Fibroblast of skin of right quadriceps (primary cell): ENCODE results near the gene RHD.
A peak's percentile ranks its signal among the peaks of the same experiment; 100 is the strongest.
"Not testable (repeated sequence)": the region's sequence is repeated elsewhere in the genome, so short reads cannot be mapped to it uniquely, and the experiment has no call there.

Source experiments
- DNase-seq: peaks from one replicate; pipeline ENCODE4 v3.0.0-alpha.2; 2013

RHD gene

GRCh38 chr1:25272238-25272637, at the start of gene RHD:
Gene RHD, plus strand, starts transcription at chr1:25272509. Its CDS starts 39 bp downstream, at chr1:25272548.
- DNase-seq: not testable (repeated sequence)

GRCh38 chr1:25222606-25223005, 49.7 kb upstream of the RHD start:
- DNase-seq: no peak

- DNase-seq: peak; percentile 26
Measured at GRCh38 chr1:25223471-25223870, 48.8 kb upstream of the RHD start.

GRCh38 chr1:25232027-25232865, 40.1 kb upstream of the RHD start, which contains the start of gene SYF2:
Gene SYF2, minus strand, starts transcription at chr1:25232502. Its CDS starts 35 bp downstream, at chr1:25232467.
- DNase-seq: peak; percentile 94

DNA sequence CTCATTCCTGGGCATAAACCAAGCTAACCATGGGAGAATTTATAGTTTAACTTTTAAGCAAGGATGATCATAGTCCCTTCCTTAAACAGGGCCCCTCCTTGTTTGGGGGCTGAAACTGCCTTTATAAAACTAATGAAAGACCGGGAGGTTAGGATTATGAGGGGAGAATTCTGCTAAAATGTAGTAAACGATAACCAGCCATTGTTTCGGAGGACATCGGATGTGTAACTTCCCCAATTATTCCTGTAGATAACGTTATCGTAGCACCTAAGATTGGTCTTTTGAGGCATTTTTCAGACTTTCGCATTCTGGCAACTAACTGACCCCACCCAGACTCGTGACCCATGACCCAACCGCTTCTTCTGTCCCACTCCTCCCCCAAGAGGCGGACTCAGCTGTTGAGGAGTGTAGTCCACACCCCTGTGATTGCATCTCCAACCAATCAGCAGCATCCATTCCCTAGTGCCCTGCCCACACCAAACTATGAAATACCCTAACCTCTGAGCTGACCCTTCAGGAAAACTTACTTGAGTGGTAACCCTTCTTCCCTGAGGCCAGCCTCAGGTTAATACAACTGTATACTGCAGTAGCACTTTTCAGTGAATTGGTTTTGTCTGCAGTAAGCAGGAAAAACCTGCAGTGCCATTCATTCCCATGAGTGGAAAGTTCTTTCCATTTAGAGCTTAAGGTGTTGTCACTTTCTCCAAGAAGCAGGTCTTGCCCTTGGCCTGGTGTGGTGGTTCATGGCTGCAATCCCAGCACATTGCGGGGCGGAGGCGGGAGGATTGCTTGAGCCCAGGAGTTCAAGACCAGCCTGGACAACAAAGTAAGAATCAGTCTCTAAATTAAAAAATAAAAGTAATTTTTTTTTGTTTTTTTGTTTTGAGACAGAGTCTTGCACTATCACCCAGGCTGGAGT, 39.2 kb upstream of the RHD start:
- DNase-seq: peak; percentile 81

DNA sequence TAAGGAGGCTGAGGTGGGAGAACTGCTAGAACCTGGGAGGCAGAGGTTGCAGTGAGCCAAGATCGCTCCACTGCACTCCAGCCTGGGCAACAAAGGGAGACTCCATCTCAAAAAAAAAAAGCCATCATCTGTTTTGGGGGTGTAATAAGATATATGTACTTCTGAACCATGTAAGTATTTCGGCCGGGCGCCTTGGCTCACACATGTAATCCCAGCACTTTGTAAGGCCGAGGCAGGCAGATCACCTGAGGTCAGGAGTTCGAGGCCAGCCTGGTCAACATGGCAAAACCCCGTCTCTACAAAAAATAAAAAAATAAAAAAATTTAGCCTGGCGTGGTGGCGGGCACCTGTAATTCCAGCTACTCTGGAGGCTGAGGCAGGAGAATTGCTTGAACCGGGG, 36.9 kb upstream of the RHD start:
- not testable (repeated sequence) for DNase-seq

GRCh38 chr1:25236261-25236660, 36.0 kb upstream of the RHD start:
- DNase-seq: not testable (repeated sequence)

DNA sequence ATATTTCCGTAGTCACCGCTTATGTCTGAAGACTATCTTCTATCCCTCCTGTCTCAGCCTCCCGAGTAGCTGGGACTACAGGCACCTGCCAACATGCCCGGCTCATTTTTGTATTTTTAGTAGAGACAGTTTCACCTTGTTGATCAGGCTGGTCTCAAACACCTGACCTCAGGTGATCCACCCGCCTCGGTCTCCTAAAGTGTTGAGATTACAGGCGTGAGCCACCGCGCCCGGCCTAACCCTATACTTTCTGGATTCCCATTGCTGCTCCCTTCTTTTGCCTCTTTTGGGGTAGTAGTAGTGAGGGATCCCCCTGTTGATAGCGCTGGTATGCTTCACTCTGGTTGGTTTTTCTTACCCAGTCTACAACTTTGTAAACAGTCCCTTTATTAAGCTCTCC, 34.3 kb upstream of the RHD start:
- DNase-seq: no peak

DNA sequence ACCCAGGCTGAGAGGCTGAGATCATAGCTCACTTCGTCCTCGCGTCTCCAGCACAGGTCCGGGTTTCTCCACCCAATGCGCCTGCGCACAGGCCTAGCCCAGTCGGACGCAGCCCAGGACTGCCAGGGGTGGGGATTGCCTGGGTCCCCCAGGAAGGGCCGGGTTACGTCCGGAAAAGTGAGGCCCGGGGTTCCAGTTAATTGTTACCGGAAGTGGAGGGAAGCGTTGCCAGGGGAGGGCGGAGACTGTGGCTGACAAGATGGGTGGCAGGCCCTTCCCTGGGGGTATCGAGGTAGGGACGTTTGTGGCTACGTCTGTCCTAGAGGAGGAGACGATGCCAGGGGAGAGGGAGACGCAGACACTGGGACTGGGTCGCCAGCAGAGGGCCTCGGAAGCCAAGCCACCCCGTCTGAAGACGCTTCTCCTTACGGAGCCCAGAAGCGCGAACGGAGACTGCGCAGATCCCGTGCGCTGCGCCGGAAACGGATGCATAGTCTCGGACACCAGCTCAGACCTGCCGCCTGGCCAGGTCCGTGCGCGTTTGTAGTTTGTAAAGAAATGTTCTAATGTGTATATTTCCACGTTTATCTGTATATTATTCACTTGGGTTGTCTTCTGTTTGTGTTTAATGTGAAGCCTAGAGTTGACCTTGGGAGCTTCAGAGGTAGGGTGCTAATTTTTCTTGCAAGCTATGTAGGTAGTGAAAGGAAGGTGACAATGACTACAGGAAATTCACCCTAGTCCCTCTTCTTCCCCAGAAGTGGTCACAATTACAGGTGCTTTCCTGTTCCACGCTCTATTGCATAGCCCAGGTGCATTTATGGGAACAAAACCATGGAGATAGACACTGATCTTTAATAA, 32.4 kb upstream of the RHD start:
- DNase-seq: peak; percentile 87

GRCh38 chr1:25243907-25244306, 28.4 kb upstream of the RHD start:
- DNase-seq: peak; percentile 28

DNA sequence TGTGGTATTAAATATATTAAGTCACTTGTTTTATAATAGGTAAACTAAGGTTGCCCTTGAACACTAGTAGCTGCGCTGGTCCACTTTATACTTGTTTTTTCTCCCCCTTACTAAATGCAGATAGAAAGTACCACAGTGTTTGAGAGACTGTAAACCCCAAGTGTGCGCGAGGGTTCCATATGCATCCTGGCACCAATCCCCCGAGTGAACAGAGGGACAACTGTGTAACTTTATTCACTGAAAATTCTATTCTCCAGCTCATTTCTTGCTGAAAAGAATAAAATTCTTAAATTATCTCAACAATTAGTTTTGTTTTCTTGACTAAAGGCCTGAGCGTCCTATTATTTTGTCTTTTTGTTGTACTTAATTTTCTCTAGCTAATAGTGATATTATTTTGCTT, 26.9 kb upstream of the RHD start:
- no peak for DNase-seq

- DNase-seq: peak; percentile 25
Measured at GRCh38 chr1:25245809-25246599, 26.3 kb upstream of the RHD start.

DNA sequence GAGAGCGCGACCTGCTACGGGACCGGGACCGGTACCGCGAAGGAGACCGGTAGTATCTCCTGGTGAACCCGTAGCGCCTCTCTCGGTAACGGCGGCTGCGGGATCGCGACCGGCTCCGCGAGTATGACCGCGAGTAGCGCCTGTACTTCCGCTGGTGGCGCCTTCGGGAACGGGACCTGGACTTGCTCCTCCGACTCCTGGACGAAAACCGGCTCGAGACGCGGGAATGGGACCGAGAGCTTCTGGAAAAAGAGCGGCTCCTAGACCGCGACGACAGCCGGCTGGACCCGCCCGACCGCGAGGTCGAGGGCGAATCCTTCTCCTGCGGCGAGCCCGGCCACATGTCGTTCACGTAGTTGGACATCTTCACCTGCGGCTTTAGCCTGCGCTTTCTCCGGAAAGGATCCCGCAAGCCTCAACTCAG, 25.7 kb upstream of the RHD start:
- no peak for DNase-seq

DNA sequence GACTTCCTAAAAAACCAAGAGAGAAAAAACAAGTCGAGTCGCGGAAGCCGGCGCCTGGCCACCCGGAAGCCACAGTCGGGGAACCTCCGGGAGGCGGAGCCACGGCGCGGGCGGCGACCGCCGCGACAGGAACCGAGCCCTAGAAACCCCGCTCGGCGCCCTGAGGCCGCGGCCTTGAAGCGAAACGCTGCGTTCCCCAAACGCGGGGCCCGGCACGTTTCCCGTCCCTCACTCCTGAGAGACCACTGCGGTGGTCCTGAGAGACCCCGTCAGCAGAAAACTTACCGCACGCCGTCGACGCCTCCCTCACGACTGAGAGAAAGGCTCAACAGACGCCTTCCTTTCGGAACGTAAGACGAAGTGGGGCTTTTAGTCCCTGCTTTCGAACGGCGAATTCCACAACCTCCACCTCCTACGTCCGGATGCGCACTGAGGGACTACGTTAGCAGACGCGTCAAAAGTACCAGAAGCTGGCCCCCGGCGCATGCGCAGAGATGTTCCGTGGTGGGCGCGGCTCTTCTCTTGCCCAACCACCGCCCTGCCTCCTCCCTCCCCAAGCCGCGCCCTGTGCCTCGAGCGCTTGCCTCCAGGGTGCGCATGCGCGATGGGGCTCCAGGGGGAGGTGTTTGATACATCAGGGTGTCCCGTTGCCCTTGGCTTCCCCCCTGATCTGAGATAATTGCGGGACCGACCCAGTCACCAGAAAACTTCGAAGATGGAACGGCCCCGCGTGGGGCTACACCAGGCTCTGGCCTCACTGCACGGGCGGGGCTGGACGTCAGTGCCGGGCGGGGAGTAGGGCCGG, 25.1 kb upstream of the RHD start, which contains the start of gene RSRP1:
Gene RSRP1 (minus strand): TSS at position 431 of the 805 bp plus-strand sequence. CDS start 491 bp downstream, outside the sequence.
- peak; percentile 99 for DNase-seq

DNA sequence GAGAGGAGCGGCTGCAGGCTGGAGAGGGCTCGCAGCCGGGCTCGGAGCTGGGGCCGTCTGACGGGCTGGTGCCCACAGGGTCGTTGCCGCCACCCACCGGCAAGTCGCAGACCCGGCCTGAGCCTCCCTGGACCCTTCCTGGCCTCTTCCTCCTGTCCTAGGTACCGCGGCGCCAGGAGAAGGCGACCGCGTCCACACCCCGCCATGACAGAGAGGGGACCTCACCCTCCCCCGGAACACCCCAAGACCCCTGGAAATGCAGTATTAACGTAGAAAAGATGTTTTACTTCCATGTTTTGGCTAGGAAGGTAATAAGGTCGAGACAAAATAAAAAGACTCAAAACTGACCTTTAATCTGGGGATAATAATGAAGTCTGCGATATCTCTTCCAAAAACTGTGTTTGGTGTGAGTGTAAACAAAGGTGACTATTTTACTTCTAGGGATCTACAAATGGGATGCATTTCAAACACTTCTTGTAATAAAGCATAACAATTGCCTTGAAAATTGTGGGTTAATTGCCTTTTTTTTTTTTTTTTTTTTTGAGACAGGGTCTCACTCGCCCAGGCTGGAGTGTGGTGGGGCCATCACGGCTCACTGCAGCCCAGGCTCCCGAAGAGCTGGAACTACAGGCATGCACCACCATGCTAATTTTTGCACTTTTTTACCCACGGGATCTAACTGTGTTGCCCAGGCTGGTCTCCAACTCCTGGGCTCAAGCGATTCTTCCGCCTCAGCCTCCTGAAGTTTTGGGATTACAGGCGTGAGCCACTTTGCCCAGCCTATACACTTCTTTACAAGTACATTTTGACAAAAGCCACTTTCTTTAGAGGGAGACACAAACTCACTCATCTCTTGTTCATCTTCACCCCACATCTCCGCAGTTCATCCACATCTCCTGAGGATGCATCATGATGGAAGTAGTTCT, 24.2 kb upstream of the RHD start:
- DNase-seq: no peak

GRCh38 chr1:25253911-25254310, 18.4 kb upstream of the RHD start:
- DNase-seq: peak; percentile 91

GRCh38 chr1:25255706-25256577, 16.4 kb upstream of the RHD start:
- no peak for DNase-seq

- no peak for DNase-seq
Measured at GRCh38 chr1:25256578-25256965, 15.7 kb upstream of the RHD start.

DNA sequence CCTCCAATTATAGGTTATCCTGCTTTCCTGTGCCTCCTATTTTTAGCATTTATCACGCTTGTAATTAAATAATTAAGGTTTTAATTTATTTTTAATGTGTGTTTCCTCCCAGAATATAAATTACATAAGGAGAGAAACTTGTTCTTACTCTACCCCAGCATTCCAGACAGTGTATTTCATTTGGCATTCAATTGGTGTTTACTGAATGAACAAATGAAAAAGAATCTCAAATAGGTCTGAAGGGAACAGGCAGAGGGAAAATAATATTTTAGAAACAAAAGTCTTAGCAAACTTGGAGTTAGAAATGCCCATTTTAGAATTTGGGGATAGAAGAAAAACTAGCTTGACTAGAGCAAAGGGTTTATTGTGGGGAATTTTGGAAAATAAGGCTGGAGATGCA, 15.1 kb upstream of the RHD start:
- no peak for DNase-seq
